Activated naive CD8-positive, alpha-beta T cell treated with anti-CD3 and anti-CD28 coated beads for 36 hours (primary cell): Measurements from ENCODE around the gene XPC. TPM values are rescaled to one million over a fixed set of nuclear protein-coding genes. Genes with fewer than 3 reads are reported as not detected.
"Not testable (repeated sequence)": the region's sequence is repeated elsewhere in the genome, so short reads cannot be mapped to it uniquely, and the experiment has no call there.

Experiments used
- DNase-seq: peaks from one replicate; pipeline ENCODE4 v3.0.0; 2021
- H3K27ac Mint-ChIP-seq: one replicate; pipeline ENCODE4 v1.8.0; 2022; ENCODE audit warnings: mild to moderate bottlenecking, moderate library complexity, mixed read lengths
- H3K27me3 Mint-ChIP-seq: one replicate; pipeline ENCODE4 v1.8.0; 2022; ENCODE audit warnings: mild to moderate bottlenecking, mixed read lengths
- H3K36me3 Mint-ChIP-seq: one replicate; pipeline ENCODE4 v1.8.0; 2021; ENCODE audit warnings: mild to moderate bottlenecking, mixed read lengths
- H3K4me1 Mint-ChIP-seq: one replicate; pipeline ENCODE4 v1.8.0; 2021; ENCODE audit warnings: mixed read lengths
- H3K4me3 Mint-ChIP-seq: one replicate; pipeline ENCODE4 v1.8.0; 2022; ENCODE audit warnings: mild to moderate bottlenecking, moderate library complexity, mixed read lengths
- H3K9me3 Mint-ChIP-seq: one replicate; pipeline ENCODE4 v1.8.0; 2022; ENCODE audit warnings: mixed read lengths
- total RNA-seq, 2 experiments: library from RNA; stranded (reverse); gene quantifications; one replicate each; pipeline ENCODE4 v1.2.3, GENCODE V29; 2021

XPC gene
- total RNA-seq, 2 experiments from 2014 or later = 19.8 to 25.4 TPM

GRCh38 chr3:14120111-14120920, 58.1 kb downstream of the XPC start:
- Mint-ChIP-seq H3K4me3 (no peak overlapping the region), H3K27ac (no peak overlapping the region), H3K27me3 (no peaks in the 10 kb centered on the region), H3K9me3 (no peaks in the 10 kb centered on the region), H3K4me1 (peaks cover 20% of the 10 kb centered on the region), H3K36me3 (peaks cover 31% of the 10 kb centered on the region)
- DNase-seq = no peak

DNA sequence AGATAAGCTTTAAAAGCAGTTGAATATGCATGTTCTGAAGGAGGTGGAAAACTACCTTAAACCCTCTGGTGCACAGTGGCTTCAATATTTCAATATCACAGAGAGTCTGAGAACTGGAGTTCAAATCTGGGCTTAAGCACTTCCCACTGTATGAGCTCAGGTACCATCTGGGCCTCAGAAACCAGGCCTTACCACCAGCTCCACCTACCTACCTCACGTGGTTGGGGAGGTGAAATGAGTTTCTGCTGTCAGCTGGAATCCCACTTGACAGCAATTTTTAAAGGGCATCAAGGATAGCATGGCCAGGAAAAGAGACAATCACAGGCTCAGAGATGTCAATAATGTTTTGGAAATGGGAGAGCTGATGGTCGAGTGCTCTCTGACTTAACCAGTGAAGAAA, 58.8 kb downstream of the XPC start:
- Mint-ChIP-seq H3K27ac (no peak overlapping the region), H3K36me3 (peaks cover 34% of the 10 kb centered on the region), H3K9me3 (no peaks in the 10 kb centered on the region), H3K4me3 (no peak overlapping the region), H3K4me1 (peaks cover 20% of the 10 kb centered on the region), H3K27me3 (no peaks in the 10 kb centered on the region)
- DNase-seq = no peak

DNA sequence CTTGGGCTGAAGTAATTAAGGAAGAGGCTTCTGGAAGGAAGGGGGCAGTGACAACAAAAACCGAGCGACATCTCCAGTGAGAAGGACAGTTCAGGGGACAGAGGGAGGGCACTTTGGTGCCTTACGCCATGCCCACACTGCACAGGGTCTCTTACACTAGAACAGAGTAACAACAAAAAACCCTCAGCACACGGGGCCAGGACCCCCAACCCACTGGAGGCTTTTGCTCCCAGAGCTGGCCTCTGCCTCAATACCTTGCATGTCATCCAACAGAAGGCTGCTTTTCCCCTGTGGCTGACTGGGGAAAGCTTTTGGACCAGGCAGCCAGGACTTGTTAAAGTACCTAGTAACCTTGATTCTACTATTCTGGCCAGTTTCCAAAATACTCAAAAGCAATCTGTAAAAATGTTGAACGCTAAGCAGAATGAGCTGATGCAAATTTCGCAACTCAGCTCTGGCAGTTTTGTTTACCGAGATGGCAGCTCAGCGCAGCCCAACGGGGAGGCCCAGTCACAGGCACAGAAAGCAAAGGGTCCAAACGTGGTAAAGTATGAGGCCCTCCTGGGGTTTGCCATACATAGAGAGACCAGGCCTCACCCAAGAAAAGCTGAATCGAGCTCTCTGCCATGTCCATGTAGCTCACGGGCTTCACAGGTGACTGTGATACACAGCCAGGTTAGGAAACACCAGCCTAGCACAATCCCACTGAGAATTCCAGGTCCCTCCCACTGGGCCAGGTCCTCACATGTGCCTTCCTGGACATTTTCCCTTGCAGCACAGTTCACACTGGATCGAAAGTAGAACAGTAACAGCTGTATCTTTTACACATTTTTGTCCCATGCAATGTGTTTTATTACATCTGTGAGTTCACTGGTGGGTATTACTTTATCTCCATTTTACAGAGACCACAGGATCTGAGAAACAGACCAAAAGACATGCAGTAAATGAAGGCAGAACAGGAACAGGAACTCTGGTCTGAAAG, 59.7 kb downstream of the XPC start:
- peaks cover 21% of the 10 kb centered on the region for H3K4me1 Mint-ChIP-seq
- H3K36me3 Mint-ChIP-seq = peaks cover 30% of the 10 kb centered on the region
- H3K27ac Mint-ChIP-seq = no peak overlapping the region
- no peak for DNase-seq
- H3K4me3 Mint-ChIP-seq = no peak overlapping the region
- H3K9me3 Mint-ChIP-seq = no peaks in the 10 kb centered on the region
- no peaks in the 10 kb centered on the region for H3K27me3 Mint-ChIP-seq

DNA sequence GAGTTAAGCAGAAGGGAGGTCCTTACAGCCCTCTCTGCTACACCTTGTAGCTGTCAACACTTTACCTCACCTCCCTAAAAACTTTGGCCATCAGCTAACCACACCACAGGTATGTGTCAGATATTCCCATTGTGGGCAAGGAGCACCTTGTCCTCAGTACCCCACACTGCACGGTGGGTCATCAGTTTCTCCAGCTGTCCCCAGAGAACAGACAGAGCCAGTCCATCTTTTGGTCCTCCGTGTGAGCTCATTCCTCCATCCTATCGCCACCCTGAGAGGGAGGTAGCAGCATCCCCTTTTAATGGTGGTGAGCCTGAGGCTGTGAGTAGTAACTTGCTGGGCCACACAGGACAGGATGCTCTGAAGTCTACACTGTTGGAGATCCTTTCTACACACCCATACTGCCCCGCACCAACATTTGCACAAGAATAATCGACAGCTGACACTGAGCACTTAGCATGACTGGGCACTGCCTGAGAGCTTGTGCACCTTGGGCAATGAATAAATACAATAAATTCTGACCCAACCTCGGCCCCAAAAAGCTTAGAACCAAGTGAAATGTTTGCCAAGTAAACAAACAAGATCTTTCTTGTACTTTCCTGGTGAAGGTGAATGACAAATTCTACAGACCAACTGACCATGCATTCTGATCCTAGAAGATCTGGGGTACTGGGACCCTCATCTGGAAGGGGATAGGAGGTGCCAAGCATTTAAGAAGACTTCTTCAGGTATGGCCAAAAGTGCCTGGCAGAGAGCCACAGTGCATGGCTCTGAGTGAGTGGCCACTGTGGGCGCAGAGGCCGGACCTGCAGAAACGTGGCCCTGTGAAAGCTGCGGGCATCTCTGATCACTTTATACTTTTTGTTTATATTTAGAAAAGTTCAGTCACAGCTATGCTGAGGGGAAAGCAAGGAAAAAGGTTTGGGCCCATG, 60.7 kb downstream of the XPC start:
- Mint-ChIP-seq H3K27ac (no peak overlapping the region), H3K4me3 (no peak overlapping the region), H3K36me3 (peaks cover 25% of the 10 kb centered on the region)

GRCh38 chr3:14113965-14114635, 64.3 kb downstream of the XPC start:
- DNase-seq = no peak
- no peaks in the 10 kb centered on the region for H3K27me3 Mint-ChIP-seq
- H3K27ac Mint-ChIP-seq = no peak overlapping the region
- no peak overlapping the region for H3K4me3 Mint-ChIP-seq
- peaks cover 19% of the 10 kb centered on the region for H3K36me3 Mint-ChIP-seq
- peaks cover 1% of the 10 kb centered on the region for H3K4me1 Mint-ChIP-seq
- no peaks in the 10 kb centered on the region for H3K9me3 Mint-ChIP-seq

More for the DNA sequence above, 60.7 kb downstream of the XPC start:
- no peak for DNase-seq
- Mint-ChIP-seq H3K4me1 (peaks cover 17% of the 10 kb centered on the region), H3K27me3 (no peaks in the 10 kb centered on the region), H3K9me3 (no peaks in the 10 kb centered on the region)

- Mint-ChIP-seq H3K27me3 (no peaks in the 10 kb centered on the region), H3K36me3 (peaks cover 19% of the 10 kb centered on the region), H3K4me3 (no peak overlapping the region), H3K9me3 (no peaks in the 10 kb centered on the region), H3K4me1 (peaks cover 1% of the 10 kb centered on the region), H3K27ac (no peak overlapping the region)
- no peak for DNase-seq
These were observed 67.7 kb downstream of the XPC start for GRCh38 chr3:14110699-14111098.

DNA sequence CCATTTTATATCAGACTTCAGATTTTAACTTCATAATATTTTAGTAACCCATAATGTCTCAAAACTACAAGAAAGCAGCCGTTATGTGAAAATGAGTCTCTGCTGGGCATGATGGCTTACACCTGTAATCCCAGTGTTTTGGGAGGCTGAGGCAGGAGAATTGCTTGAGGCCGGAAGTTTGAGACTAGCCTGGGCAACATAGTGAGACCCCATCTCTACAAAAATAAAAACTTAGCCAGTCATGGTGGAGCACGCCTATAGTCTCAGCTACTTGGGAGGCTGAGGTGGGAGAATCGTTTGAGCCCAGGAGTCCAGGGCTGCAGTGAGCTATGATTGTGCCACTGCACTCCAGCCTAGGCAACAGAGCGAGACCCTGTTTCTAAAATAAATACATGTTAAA, 68.6 kb downstream of the XPC start:
- H3K36me3 Mint-ChIP-seq = peaks cover 16% of the 10 kb centered on the region
- H3K4me1 Mint-ChIP-seq, H3K27me3 Mint-ChIP-seq, H3K27ac Mint-ChIP-seq, H3K9me3 Mint-ChIP-seq, DNase-seq, H3K4me3 Mint-ChIP-seq: not testable (repeated sequence)

GRCh38 chr3:14097616-14098391, 80.6 kb downstream of the XPC start:
- peaks cover 25% of the 10 kb centered on the region for H3K27me3 Mint-ChIP-seq
- H3K27ac Mint-ChIP-seq = no peak overlapping the region
- DNase-seq = no peak
- H3K36me3 Mint-ChIP-seq = no peaks in the 10 kb centered on the region
- peaks cover 2% of the 10 kb centered on the region for H3K4me1 Mint-ChIP-seq
- peaks cover 3% of the 10 kb centered on the region for H3K9me3 Mint-ChIP-seq
- no peak overlapping the region for H3K4me3 Mint-ChIP-seq

GRCh38 chr3:14096742-14097141, 81.7 kb downstream of the XPC start:
- peaks cover 3% of the 10 kb centered on the region for H3K9me3 Mint-ChIP-seq
- peaks cover 22% of the 10 kb centered on the region for H3K27me3 Mint-ChIP-seq
- no peaks in the 10 kb centered on the region for H3K36me3 Mint-ChIP-seq
- no peaks in the 10 kb centered on the region for H3K4me1 Mint-ChIP-seq
- no peak for DNase-seq
- H3K4me3 Mint-ChIP-seq = no peak overlapping the region
- H3K27ac Mint-ChIP-seq = no peak overlapping the region

Other genes with a start within 250 kb of the XPC start
- 10 to 100 TPM; 27.7 to 29.8 TPM for gene CHCHD4, start 53.7 kb downstream of the XPC start, total RNA-seq
- 10 to 100 TPM; 26.8 to 27.0 TPM for gene TMEM43, start 53.5 kb downstream of the XPC start, total RNA-seq
- gene LSM3, start 216 bp upstream of the XPC start, total RNA-seq = 10 to 100 TPM; 26.3 to 27.2 TPM
- gene SLC6A6, start 224.0 kb upstream of the XPC start, total RNA-seq = 10 to 100 TPM; 38.6 to 38.7 TPM